ENCODE measurements around the gene PTPMT1.

The PTPMT1 gene

DNA sequence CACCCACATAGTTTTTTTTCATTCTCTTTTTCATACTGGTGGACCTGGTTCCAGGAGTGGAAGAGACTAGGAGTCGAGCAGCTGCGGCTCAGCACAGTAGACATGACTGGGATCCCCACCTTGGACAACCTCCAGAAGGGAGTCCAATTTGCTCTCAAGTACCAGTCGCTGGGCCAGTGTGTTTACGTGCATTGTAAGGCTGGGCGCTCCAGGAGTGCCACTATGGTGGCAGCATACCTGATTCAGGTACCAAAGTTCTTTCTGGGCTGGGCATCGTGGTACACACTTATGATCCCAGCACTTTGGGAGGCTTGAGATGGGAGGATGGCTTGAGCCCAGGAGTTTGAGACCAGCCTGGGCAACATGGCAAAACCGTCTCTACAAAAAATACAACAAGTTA lies 4.2 kb downstream of the PTPMT1 start:
- H3K27ac ChIP-seq: no peak overlapping the region
- TF ChIP-seq ZFX (IDR thresholded peaks at IDR 0.05; ENCODE audit: borderline replicate concordance): no peak
- TF ChIP-seq, protein P1, sequence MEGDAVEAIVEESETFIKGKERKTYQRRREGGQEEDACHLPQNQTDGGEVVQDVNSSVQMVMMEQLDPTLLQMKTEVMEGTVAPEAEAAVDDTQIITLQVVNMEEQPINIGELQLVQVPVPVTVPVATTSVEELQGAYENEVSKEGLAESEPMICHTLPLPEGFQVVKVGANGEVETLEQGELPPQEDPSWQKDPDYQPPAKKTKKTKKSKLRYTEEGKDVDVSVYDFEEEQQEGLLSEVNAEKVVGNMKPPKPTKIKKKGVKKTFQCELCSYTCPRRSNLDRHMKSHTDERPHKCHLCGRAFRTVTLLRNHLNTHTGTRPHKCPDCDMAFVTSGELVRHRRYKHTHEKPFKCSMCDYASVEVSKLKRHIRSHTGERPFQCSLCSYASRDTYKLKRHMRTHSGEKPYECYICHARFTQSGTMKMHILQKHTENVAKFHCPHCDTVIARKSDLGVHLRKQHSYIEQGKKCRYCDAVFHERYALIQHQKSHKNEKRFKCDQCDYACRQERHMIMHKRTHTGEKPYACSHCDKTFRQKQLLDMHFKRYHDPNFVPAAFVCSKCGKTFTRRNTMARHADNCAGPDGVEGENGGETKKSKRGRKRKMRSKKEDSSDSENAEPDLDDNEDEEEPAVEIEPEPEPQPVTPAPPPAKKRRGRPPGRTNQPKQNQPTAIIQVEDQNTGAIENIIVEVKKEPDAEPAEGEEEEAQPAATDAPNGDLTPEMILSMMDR (IDR thresholded peaks at IDR 0.05): no peak

GRCh38 chr11:47570651-47571356 lies 5.4 kb downstream of the PTPMT1 start:
- no peak overlapping the region for H3K27ac ChIP-seq
- TF ChIP-seq, protein P1 (IDR thresholded peaks at IDR 0.05): no peak
- TF ChIP-seq ZFX (IDR thresholded peaks at IDR 0.05; ENCODE audit: borderline replicate concordance): no peak

DNA sequence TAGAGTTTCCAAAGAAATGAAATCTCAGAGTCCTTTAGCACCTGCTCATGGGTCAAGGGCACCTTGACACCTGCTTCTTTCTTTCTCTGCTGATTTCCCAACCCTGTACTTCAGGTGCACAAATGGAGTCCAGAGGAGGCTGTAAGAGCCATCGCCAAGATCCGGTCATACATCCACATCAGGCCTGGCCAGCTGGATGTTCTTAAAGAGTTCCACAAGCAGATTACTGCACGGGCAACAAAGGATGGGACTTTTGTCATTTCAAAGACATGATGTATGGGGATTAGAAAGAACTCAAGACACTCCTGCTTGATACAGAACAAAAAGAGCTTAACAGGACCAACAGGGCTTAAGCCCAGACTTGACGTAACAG lies 5.9 kb downstream of the PTPMT1 start:
- H3K27ac ChIP-seq: no peak overlapping the region
- TF ChIP-seq, protein P1 (IDR thresholded peaks at IDR 0.05): no peak
- no peak for TF ChIP-seq ZFX (IDR thresholded peaks at IDR 0.05; ENCODE audit: borderline replicate concordance)

DNA sequence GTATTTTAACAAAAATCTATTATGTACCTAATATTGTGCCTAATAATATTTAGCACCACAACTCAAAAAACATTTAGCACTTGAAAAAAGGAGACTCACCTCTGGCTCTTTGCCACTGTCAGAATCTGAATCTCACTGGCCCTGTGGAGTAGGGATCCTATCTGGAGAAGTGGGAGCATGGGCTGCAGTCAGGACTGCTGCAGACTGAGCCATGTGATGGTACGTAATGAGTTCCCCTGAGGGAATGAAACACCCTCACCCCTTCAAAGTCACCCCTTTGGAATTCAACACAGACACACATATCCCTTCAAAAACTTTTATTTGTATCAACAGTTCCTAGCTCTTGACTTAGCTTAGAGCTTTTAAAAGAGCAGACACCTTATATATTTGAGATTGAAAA lies 6.5 kb downstream of the PTPMT1 start:
- no peak overlapping the region for H3K27ac ChIP-seq
- TF ChIP-seq, protein P1 (IDR thresholded peaks at IDR 0.05): no peak
- TF ChIP-seq ZFX (IDR thresholded peaks at IDR 0.05; ENCODE audit: borderline replicate concordance): no peak

GRCh38 chr11:47572715-47573255 lies 7.4 kb downstream of the PTPMT1 start:
- no peak overlapping the region for H3K27ac ChIP-seq
- TF ChIP-seq, protein P1 (IDR thresholded peaks at IDR 0.05): no peak
- TF ChIP-seq ZFX (IDR thresholded peaks at IDR 0.05; ENCODE audit: borderline replicate concordance): no peak

DNA sequence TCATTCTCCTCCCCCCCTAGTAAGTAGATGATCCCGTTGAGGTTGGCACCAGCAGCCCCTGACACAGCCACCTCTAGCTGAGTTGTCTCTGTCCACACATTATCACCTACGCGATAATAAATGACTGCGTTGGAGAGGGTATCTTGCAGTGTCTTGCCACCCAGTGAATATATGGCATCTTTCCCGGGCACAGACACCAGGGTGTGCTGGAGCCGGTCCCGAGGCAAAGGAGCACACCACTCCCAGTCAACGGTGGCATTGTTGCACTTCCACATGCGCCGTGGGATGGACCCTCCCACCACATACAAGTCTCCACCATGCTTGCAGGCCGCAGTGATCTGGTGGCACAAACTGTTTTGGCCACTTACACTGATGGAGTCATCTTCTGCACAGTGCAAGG lies 7.9 kb downstream of the PTPMT1 start:
- no peak overlapping the region for H3K27ac ChIP-seq

More for the DNA sequence above, 7.9 kb downstream of the PTPMT1 start:
- no peak for TF ChIP-seq ZFX (IDR thresholded peaks at IDR 0.05; ENCODE audit: borderline replicate concordance)
- TF ChIP-seq, protein P1 (IDR thresholded peaks at IDR 0.05): no peak

Measured in 22Rv1 (cell line).